ENCODE data around the gene DDHD1.

- TF ChIP-seq CTCF (IDR thresholded peaks at IDR 0.05) = no peak
- no peak for TF ChIP-seq POLR2AphosphoS5 (IDR thresholded peaks at IDR 0.05; ENCODE audit: low read depth, low read length)
- TF ChIP-seq GATA2 (CRISPR knock-in tag; IDR thresholded peaks at IDR 0.05) = no peak
These were observed 165.0 kb downstream of the DDHD1 start for GRCh38 chr14:52988139-52988538.

Measured in SK-N-SH (cell line).